Thymus (tissue), 11 donors: ENCODE data around the gene PARVG. TPM values are rescaled to one million over a fixed set of nuclear protein-coding genes. Genes with fewer than 3 reads are reported as not detected.

ENCODE experiments used
- DNase-seq, 9 donors: peaks; one replicate each; pipeline ENCODE4 v3.0.0-alpha.2; 2013; ENCODE audit warnings: low spot score in 9 of 9, low read depth in 6 of 9, missing footprints in 1 of 9
- H3K27ac ChIP-seq, 2 donors: one replicate each; pipeline ENCODE4 v1.5.1; 2013; ENCODE audit warnings: control low read depth in 1 of 2, low read depth in 1 of 2, low read length in 1 of 2, mild to moderate bottlenecking in 1 of 2, moderate library complexity in 1 of 2
- H3K27me3 ChIP-seq, 2 donors: one replicate each; pipeline ENCODE4 v1.5.1; 2013; ENCODE audit warnings: low read length in 1 of 2; ENCODE audit not compliant: control insufficient read depth in 2 of 2, insufficient read depth in 1 of 2
- H3K36me3 ChIP-seq, 2 donors: one replicate each; pipeline ENCODE4 v1.5.1; 2013; ENCODE audit warnings: low read length in 1 of 2, mild to moderate bottlenecking in 1 of 2, moderate library complexity in 1 of 2; ENCODE audit not compliant: control insufficient read depth in 2 of 2, insufficient read depth in 2 of 2
- H3K4me1 ChIP-seq, 2 donors: one replicate each; pipeline ENCODE4 v1.5.1; 2013; ENCODE audit warnings: low read length in 2 of 2; ENCODE audit not compliant: control insufficient read depth in 2 of 2, insufficient read depth in 2 of 2
- H3K4me3 ChIP-seq, 2 donors: one replicate each; pipeline ENCODE4 v1.5.1; 2013; ENCODE audit warnings: low read length in 2 of 2, control low read depth in 1 of 2, mild to moderate bottlenecking in 1 of 2
- H3K9me3 ChIP-seq, 2 donors: one replicate each; pipeline ENCODE4 v1.5.1; 2013; ENCODE audit warnings: low read length in 1 of 2, mild to moderate bottlenecking in 1 of 2; ENCODE audit not compliant: control insufficient read depth in 2 of 2, insufficient read depth in 1 of 2
- WGBS: extraction: QIAGEN DNeasy Blood & Tissue Kit; methylation state at CpG from one replicate; pipeline ENCODE4 v1.1.7; 2013; 5-methylcytosine and 5-hydroxymethylcytosine counted together
- polyA plus RNA-seq: library from polyadenylated mRNA; stranded (reverse); fragments of 200-250 nt; gene quantifications from one replicate; pipeline ENCODE4 v1.2.3, GENCODE V29; 2013
- total RNA-seq: library from RNA; stranded (reverse); fragments of 120-200 nt; gene quantifications from one replicate; pipeline ENCODE4 v1.2.4, GENCODE V29; 2013
- donor health status: healthy.

The PARVG gene
- total and polyA plus RNA-seq, 2 donors: 60.8 to 165 TPM

GRCh38 chr22:44147008-44147645 lies 33.6 kb upstream of the PARVG start:
- H3K4me1 ChIP-seq: peaks cover 0 to 6% of the 10 kb centered on the region in 2 donors
- H3K36me3 ChIP-seq: no peaks in the 10 kb centered on the region
- no peak for DNase-seq
- no peak overlapping the region for H3K27ac ChIP-seq
- peaks cover 0 to 4% of the 10 kb centered on the region in 2 donors for H3K27me3 ChIP-seq
- no peaks in the 10 kb centered on the region for H3K9me3 ChIP-seq
- WGBS: 90% methylated on average over 12 of the region's 12 CpGs
- no peak overlapping the region for H3K4me3 ChIP-seq

GRCh38 chr22:44147821-44148574 lies 32.7 kb upstream of the PARVG start:
- no peaks in the 10 kb centered on the region for H3K9me3 ChIP-seq
- no peak overlapping the region for H3K4me3 ChIP-seq
- no peak overlapping the region for H3K27ac ChIP-seq
- WGBS: 93% methylated on average over 27 of the region's 27 CpGs
- H3K27me3 ChIP-seq: peaks cover 0 to 4% of the 10 kb centered on the region in 2 donors
- peaks cover 0 to 6% of the 10 kb centered on the region in 2 donors for H3K4me1 ChIP-seq
- no peaks in the 10 kb centered on the region for H3K36me3 ChIP-seq
- no peak for DNase-seq

- H3K4me3 ChIP-seq: no peak overlapping the region
- no peaks in the 10 kb centered on the region for H3K27me3 ChIP-seq
- WGBS: 92% methylated on average over 4 of the region's 4 CpGs
- no peaks in the 10 kb centered on the region for H3K9me3 ChIP-seq
- no peak for DNase-seq
- no peaks in the 10 kb centered on the region for H3K36me3 ChIP-seq
- no peak overlapping the region for H3K27ac ChIP-seq
- no peaks in the 10 kb centered on the region for H3K4me1 ChIP-seq
These were observed 29.0 kb upstream of the PARVG start for GRCh38 chr22:44151676-44152075.

GRCh38 chr22:44153710-44154109 lies 27.0 kb upstream of the PARVG start:
- Histone ChIP-seq H3K27me3 (no peaks in the 10 kb centered on the region), H3K36me3 (no peaks in the 10 kb centered on the region), H3K9me3 (no peaks in the 10 kb centered on the region), H3K4me1 (no peaks in the 10 kb centered on the region), H3K27ac (no peak overlapping the region), H3K4me3 (no peak overlapping the region)
- 95% methylated on average over 10 of the region's 10 CpGs for WGBS
- no peak for DNase-seq

- no peak overlapping the region for H3K4me3 ChIP-seq
- no peaks in the 10 kb centered on the region for H3K36me3 ChIP-seq
- DNase-seq: no peak
- no peaks in the 10 kb centered on the region for H3K27me3 ChIP-seq
- H3K9me3 ChIP-seq: no peaks in the 10 kb centered on the region
- no peak overlapping the region for H3K27ac ChIP-seq
- no peaks in the 10 kb centered on the region for H3K4me1 ChIP-seq
- WGBS: 7% methylated on average over 2 of the region's 2 CpGs
These were observed 26.2 kb upstream of the PARVG start for GRCh38 chr22:44154436-44154942.

GRCh38 chr22:44155115-44155514 lies 25.6 kb upstream of the PARVG start:
- WGBS: 81% methylated on average over 14 of the region's 14 CpGs
- no peak overlapping the region for H3K27ac ChIP-seq

GRCh38 chr22:44157916-44158618 lies 22.7 kb upstream of the PARVG start:
- no peak overlapping the region for H3K4me3 ChIP-seq
- 97% methylated on average over 13 of the region's 13 CpGs for WGBS
- peaks cover 0 to 5% of the 10 kb centered on the region in 2 donors for H3K4me1 ChIP-seq
- H3K36me3 ChIP-seq: no peaks in the 10 kb centered on the region
- no peak for DNase-seq
- no peaks in the 10 kb centered on the region for H3K9me3 ChIP-seq
- no peaks in the 10 kb centered on the region for H3K27me3 ChIP-seq
- H3K27ac ChIP-seq: no peak overlapping the region

More at GRCh38 chr22:44155115-44155514, 25.6 kb upstream of the PARVG start:
- no peaks in the 10 kb centered on the region for H3K27me3 ChIP-seq
- H3K9me3 ChIP-seq: no peaks in the 10 kb centered on the region
- DNase-seq: no peak
- peaks cover 0 to 1% of the 10 kb centered on the region in 2 donors for H3K4me1 ChIP-seq
- no peaks in the 10 kb centered on the region for H3K36me3 ChIP-seq
- H3K4me3 ChIP-seq: no peak overlapping the region

GRCh38 chr22:44158816-44159215 lies 21.9 kb upstream of the PARVG start:
- Histone ChIP-seq H3K27ac (no peak overlapping the region), H3K36me3 (no peaks in the 10 kb centered on the region)

GRCh38 chr22:44159221-44159620 lies 21.5 kb upstream of the PARVG start:
- H3K36me3 ChIP-seq: no peaks in the 10 kb centered on the region
- H3K27ac ChIP-seq: no peak overlapping the region
- 95% methylated on average over 7 of the region's 7 CpGs for WGBS

More at GRCh38 chr22:44158816-44159215, 21.9 kb upstream of the PARVG start:
- no peaks in the 10 kb centered on the region for H3K27me3 ChIP-seq
- WGBS: 95% methylated on average over 8 of the region's 8 CpGs
- no peak for DNase-seq
- H3K4me1 ChIP-seq: peaks cover 0 to 5% of the 10 kb centered on the region in 2 donors
- no peak overlapping the region for H3K4me3 ChIP-seq
- peaks cover 0 to 1% of the 10 kb centered on the region in 2 donors for H3K9me3 ChIP-seq

More at GRCh38 chr22:44159221-44159620, 21.5 kb upstream of the PARVG start:
- DNase-seq: no peak
- no peak overlapping the region for H3K4me3 ChIP-seq
- H3K27me3 ChIP-seq: no peaks in the 10 kb centered on the region
- H3K4me1 ChIP-seq: peaks cover 0 to 5% of the 10 kb centered on the region in 2 donors
- peaks cover 0 to 1% of the 10 kb centered on the region in 2 donors for H3K9me3 ChIP-seq
